ENCODE results near the gene CCDC197.

GRCh38 chr14:93955850-93956481 lies 41.1 kb upstream of the CCDC197 start:
- TF ChIP-seq CTCF (IDR thresholded peaks at IDR 0.05; ENCODE audit: low read depth, low read length), result no peak
- TF ChIP-seq POLR2A (IDR thresholded peaks at IDR 0.05; ENCODE audit: extremely low read depth, insufficient read length), result no peak
- no peak for TF ChIP-seq MYC (IDR thresholded peaks at IDR 0.05; ENCODE audit: low read depth, low read length)
- no peak for TF ChIP-seq MAX (IDR thresholded peaks at IDR 0.05; ENCODE audit: low read depth, low read length)
